BLaER1 treated with 17β-estradiol and CSF1 and Interleukin-3, amounts not matched to agents 10 nM and 100 nM (cell line): ENCODE data around the gene CDC45.
A peak's percentile ranks its signal among the peaks of the same experiment; 100 is the strongest.
"Not testable (repeated sequence)": the region's sequence is repeated elsewhere in the genome, so short reads cannot be mapped to it uniquely, and the experiment has no call there.

Source experiments
- H3K27ac ChIP-seq, 11 experiments: shearing (Covaris generic); formaldehyde crosslinking; 2 replicates each; pipeline ENCODE4 v1.8.1; 2022
- H3K27me3 ChIP-seq, 11 experiments: shearing (Covaris generic); formaldehyde crosslinking; 2 replicates each; pipeline ENCODE4 v1.8.1; 2022
- H3K36me3 ChIP-seq, 11 experiments: shearing (Covaris generic); formaldehyde crosslinking; 2 replicates each; pipeline ENCODE4 v1.8.1; 2022
- H3K4me1 ChIP-seq, 10 experiments: shearing (Covaris generic); formaldehyde crosslinking; 2 replicates each; pipeline ENCODE4 v1.8.1; 2022
- H3K4me2 ChIP-seq, 11 experiments: shearing (Covaris generic); formaldehyde crosslinking; 2 replicates each; pipeline ENCODE4 v1.8.1; 2022
- H3K4me3 ChIP-seq, 10 experiments: shearing (Covaris generic); formaldehyde crosslinking; 2 replicates each; pipeline ENCODE4 v1.8.1; 2022
- H3K9ac ChIP-seq, 11 experiments: shearing (Covaris generic); formaldehyde crosslinking; 2 replicates each; pipeline ENCODE4 v1.8.1; 2022
- H3K9me3 ChIP-seq, 11 experiments: shearing (Covaris generic); formaldehyde crosslinking; replicated peaks in 1 of 11; 2 replicates each; pipeline ENCODE4 v1.8.1; 2022
- H4K20me1 ChIP-seq, 11 experiments: shearing (Covaris generic); formaldehyde crosslinking; 2 replicates each; pipeline ENCODE4 v1.8.1; 2022
- Cebpa-rat ChIP-seq, 11 experiments: shearing (Covaris generic); IDR thresholded peaks; 2 replicates each; pipeline ENCODE4 v1.8.1; 2022

The CDC45 gene

GRCh38 chr22:19527861-19528417 lies 48.2 kb downstream of the CDC45 start:
- Histone ChIP-seq H3K4me2 (no peak overlapping the region), H3K36me3 (no peaks in the 10 kb centered on the region), H3K4me1 (no peaks in the 10 kb centered on the region; a peak in 3 of 20 replicates), H3K4me3 (no peak overlapping the region), H3K27me3 (peaks cover 24 to 28% (median 25%) of the 10 kb centered on the region in 11 experiments), H3K9me3 (no peaks in the 10 kb centered on the region), H3K9ac (no peak overlapping the region), H3K27ac (no peak overlapping the region), H4K20me1 (peaks cover 0 to 32% (median 14%) of the 10 kb centered on the region in 11 experiments; a peak in 13 of 22 replicates)
- no peak for TF ChIP-seq Cebpa-rat (IDR thresholded peaks at IDR 0.05)

DNA sequence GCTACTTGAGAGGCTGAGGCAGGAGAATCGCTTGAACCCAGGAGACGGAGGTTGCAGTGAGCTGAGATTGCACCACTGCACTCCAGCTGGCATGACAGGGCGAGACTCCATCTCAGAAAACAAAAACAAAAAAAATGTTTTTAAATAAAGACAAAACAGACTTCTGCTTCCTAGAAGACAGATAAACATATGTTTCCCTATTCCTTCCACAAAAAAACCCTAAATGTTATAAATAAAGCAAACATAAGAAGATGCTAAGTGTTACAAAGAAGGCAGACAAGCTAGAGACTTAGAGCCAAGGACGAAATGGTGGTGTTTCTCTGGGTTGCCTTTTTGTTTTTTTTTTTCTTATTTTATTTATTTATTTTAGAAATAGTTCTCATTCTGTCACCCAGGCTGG lies 50.1 kb downstream of the CDC45 start:
- Histone ChIP-seq H3K9me3 (no peaks in the 10 kb centered on the region), H3K4me2 (no peak overlapping the region), H3K4me3 (no peak overlapping the region), H3K4me1 (peaks cover 0 to 6% (median 3%) of the 10 kb centered on the region in 10 experiments; a peak in 14 of 20 replicates), H4K20me1 (peaks cover 0 to 13% (median 0%) of the 10 kb centered on the region in 11 experiments; a peak in 6 of 22 replicates), H3K27ac (no peak overlapping the region), H3K9ac (no peak overlapping the region), H3K27me3 (peaks cover 5 to 9% (median 6%) of the 10 kb centered on the region in 11 experiments; a peak in 21 of 22 replicates), H3K36me3 (no peaks in the 10 kb centered on the region)
- no peak for TF ChIP-seq Cebpa-rat (IDR thresholded peaks at IDR 0.05)

DNA sequence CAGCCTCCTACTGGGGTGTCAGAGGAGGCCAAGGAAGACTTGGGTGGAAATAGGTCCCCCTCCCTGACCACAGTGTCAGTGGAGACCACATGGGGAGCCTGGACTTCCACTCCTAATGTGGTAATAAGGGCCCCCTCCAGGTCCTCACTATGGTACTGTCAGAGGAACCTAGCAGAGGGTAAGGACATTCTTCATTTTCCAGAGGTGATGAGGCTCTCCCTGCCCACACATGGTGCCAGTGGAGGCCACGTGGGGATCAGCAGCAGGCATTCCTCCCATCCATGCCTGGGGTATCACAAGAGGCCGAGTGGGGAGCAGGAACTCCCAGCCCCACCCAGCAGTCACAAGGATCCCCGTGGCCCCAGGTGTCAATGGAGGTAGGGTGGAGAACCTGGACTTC lies 51.0 kb downstream of the CDC45 start:
- no peak overlapping the region for H3K4me2 ChIP-seq
- H3K4me1 ChIP-seq, result peaks cover 0 to 12% (median 7%) of the 10 kb centered on the region in 10 experiments; a peak in 14 of 20 replicates
- no peaks in the 10 kb centered on the region for H3K9me3 ChIP-seq
- peaks cover 0 to 4% (median 0%) of the 10 kb centered on the region in 11 experiments; a peak in 2 of 22 replicates for H4K20me1 ChIP-seq
- H3K4me3 ChIP-seq, result no peak overlapping the region
- H3K27ac ChIP-seq, result no peak overlapping the region
- H3K36me3 ChIP-seq, result no peaks in the 10 kb centered on the region
- H3K9ac ChIP-seq, result no peak overlapping the region
- no peaks in the 10 kb centered on the region; a peak in 1 of 22 replicates for H3K27me3 ChIP-seq
- no peak for TF ChIP-seq Cebpa-rat (IDR thresholded peaks at IDR 0.05)

- H3K9ac ChIP-seq, H3K4me3 ChIP-seq, H3K27ac ChIP-seq, H3K36me3 ChIP-seq, H3K27me3 ChIP-seq, H3K9me3 ChIP-seq, H4K20me1 ChIP-seq, H3K4me2 ChIP-seq: not testable (repeated sequence)
- H3K4me1 ChIP-seq, result peaks cover 0 to 12% (median 7%) of the 10 kb centered on the region in 10 experiments; a peak in 14 of 20 replicates
These were observed 51.6 kb downstream of the CDC45 start for GRCh38 chr22:19531327-19531726.

- H3K27me3 ChIP-seq, result no peaks in the 10 kb centered on the region
- H3K4me1 ChIP-seq, result peaks cover 0 to 17% (median 7%) of the 10 kb centered on the region in 10 experiments; a peak in 13 of 20 replicates
- H3K36me3 ChIP-seq, result no peaks in the 10 kb centered on the region
- H3K4me2 ChIP-seq, result no peak overlapping the region
- H3K9me3 ChIP-seq, result no peaks in the 10 kb centered on the region
- H3K9ac ChIP-seq, result no peak overlapping the region
- H3K4me3 ChIP-seq, result no peak overlapping the region
- TF ChIP-seq Cebpa-rat (IDR thresholded peaks at IDR 0.05), result no peak
- no peaks in the 10 kb centered on the region for H4K20me1 ChIP-seq
- no peak overlapping the region for H3K27ac ChIP-seq
These were observed 53.4 kb downstream of the CDC45 start for GRCh38 chr22:19533049-19533626.

DNA sequence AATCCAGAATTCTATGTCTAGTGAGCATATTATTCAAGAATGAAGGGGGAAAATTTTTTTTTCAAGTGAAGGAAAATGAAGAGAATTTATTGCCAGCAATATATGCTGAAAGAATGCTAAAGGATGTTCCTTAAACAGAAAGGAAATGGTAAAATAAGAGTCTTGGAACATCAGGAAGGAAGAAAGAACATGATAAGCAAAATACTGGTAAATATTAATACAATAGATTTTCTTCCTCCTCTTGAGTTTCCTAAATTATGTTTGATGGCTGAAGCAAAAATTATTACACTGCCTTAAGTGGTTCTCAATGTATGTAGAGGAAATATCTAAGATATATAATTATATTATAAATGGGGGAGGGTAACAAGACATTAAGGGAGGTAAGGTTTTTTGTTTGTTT lies 54.1 kb downstream of the CDC45 start:
- no peak overlapping the region for H3K4me3 ChIP-seq
- no peaks in the 10 kb centered on the region for H3K9me3 ChIP-seq
- no peak overlapping the region for H3K4me2 ChIP-seq
- no peak overlapping the region for H3K9ac ChIP-seq
- peaks cover 0 to 18% (median 7%) of the 10 kb centered on the region in 10 experiments; a peak in 12 of 20 replicates for H3K4me1 ChIP-seq
- H3K27me3 ChIP-seq, result no peaks in the 10 kb centered on the region
- no peaks in the 10 kb centered on the region for H4K20me1 ChIP-seq
- no peak overlapping the region for H3K27ac ChIP-seq
- H3K36me3 ChIP-seq, result no peaks in the 10 kb centered on the region
- TF ChIP-seq Cebpa-rat (IDR thresholded peaks at IDR 0.05), result no peak

- Histone ChIP-seq H3K27me3 (no peaks in the 10 kb centered on the region), H4K20me1 (no peaks in the 10 kb centered on the region), H3K9ac (no peak overlapping the region), H3K4me2 (peak overlapping the region in 6 of 11 experiments; percentile 10 to 46 (median 20); a peak in 6 of 22 replicates), H3K36me3 (no peaks in the 10 kb centered on the region), H3K9me3 (no peaks in the 10 kb centered on the region), H3K4me3 (no peak overlapping the region), H3K4me1 (peaks cover 0 to 18% (median 7%) of the 10 kb centered on the region in 10 experiments; a peak in 12 of 20 replicates), H3K27ac (no peak overlapping the region)
- TF ChIP-seq Cebpa-rat (IDR thresholded peaks at IDR 0.05), result no peak
These were observed 55.3 kb downstream of the CDC45 start for GRCh38 chr22:19535001-19535400.

DNA sequence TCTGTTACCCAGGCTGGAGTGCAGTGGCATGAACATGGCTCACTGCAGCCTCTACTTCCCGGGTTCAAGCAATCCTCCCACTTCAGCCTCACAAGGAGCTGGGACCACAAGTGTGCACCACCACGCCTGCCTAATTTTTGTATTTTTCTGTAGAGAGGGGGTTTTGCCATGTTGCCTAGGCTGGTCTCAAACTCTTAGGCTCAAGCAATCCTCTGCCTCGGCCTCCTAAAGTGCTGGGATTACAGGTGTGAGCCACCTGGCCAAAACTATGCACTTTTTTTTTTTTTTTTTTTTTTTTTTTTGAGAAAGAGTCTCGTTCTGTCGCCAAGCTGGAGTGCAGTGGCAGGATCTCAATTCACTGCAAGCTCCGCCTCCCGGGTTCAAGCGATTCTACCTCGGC lies 56.8 kb downstream of the CDC45 start:
- Histone ChIP-seq H3K4me1 (peaks cover 0 to 18% (median 7%) of the 10 kb centered on the region in 10 experiments; a peak in 12 of 20 replicates), H3K27ac (no peak overlapping the region), H3K4me3 (no peak overlapping the region), H4K20me1 (no peaks in the 10 kb centered on the region), H3K9me3 (no peaks in the 10 kb centered on the region), H3K9ac (no peak overlapping the region), H3K27me3 (no peaks in the 10 kb centered on the region), H3K36me3 (no peaks in the 10 kb centered on the region), H3K4me2 (no peak overlapping the region)
- TF ChIP-seq Cebpa-rat (IDR thresholded peaks at IDR 0.05), result no peak

- no peak for TF ChIP-seq Cebpa-rat (IDR thresholded peaks at IDR 0.05)
- Histone ChIP-seq H3K36me3 (no peaks in the 10 kb centered on the region), H4K20me1 (no peaks in the 10 kb centered on the region; a peak in 1 of 22 replicates), H3K4me2 (peak overlapping the region in 3 of 11 experiments; percentile 14 to 50 (median 23); a peak in 5 of 22 replicates), H3K27ac (no peak overlapping the region), H3K4me1 (peaks cover 0 to 18% (median 7%) of the 10 kb centered on the region in 10 experiments; a peak in 12 of 20 replicates), H3K27me3 (no peaks in the 10 kb centered on the region), H3K9me3 (no peaks in the 10 kb centered on the region), H3K4me3 (no peak overlapping the region), H3K9ac (no peak overlapping the region)
These were observed 58.3 kb downstream of the CDC45 start for GRCh38 chr22:19537941-19538488.
